NCI-H345 (cell line): Measurements from ENCODE around the gene PROCR.
"Not testable (repeated sequence)": the region's sequence is repeated elsewhere in the genome, so short reads cannot be mapped to it uniquely, and the experiment has no call there.

Experiments
- DNase-seq: peaks from one replicate; lab custom pipeline; 2025; lab: John Stamatoyannopoulos, UW

Gene PROCR

GRCh38 chr20:35165221-35166185, 6.4 kb upstream of the PROCR start:
- no peak for DNase-seq

GRCh38 chr20:35166242-35166830, 5.5 kb upstream of the PROCR start:
- no peak for DNase-seq

- no peak for DNase-seq
Measured at GRCh38 chr20:35167787-35168186, 4.1 kb upstream of the PROCR start.

- DNase-seq = not testable (repeated sequence)
Measured at GRCh38 chr20:35168701-35169409, 3.0 kb upstream of the PROCR start.

- DNase-seq = no peak
Measured at GRCh38 chr20:35171438-35171752, 477 bp upstream of the PROCR start.

- no peak for DNase-seq
Measured at GRCh38 chr20:35172434-35172806, 548 bp downstream of the PROCR start.

- no peak for DNase-seq
Measured at GRCh38 chr20:35173576-35174192, 1.8 kb downstream of the PROCR start.

- DNase-seq = no peak
Measured at GRCh38 chr20:35174458-35175216, 2.8 kb downstream of the PROCR start.

GRCh38 chr20:35176132-35176531, 4.3 kb downstream of the PROCR start:
- no peak for DNase-seq

- no peak for DNase-seq
Measured at GRCh38 chr20:35179292-35180212, 7.7 kb downstream of the PROCR start.

- no peak for DNase-seq
Measured at GRCh38 chr20:35180266-35180665, 8.4 kb downstream of the PROCR start.

GRCh38 chr20:35181731-35182130, 9.9 kb downstream of the PROCR start:
- no peak for DNase-seq

- DNase-seq = not testable (repeated sequence)
Measured at GRCh38 chr20:35186691-35187289, 14.9 kb downstream of the PROCR start.

GRCh38 chr20:35187584-35188190, 15.8 kb downstream of the PROCR start:
- no peak for DNase-seq

- not testable (repeated sequence) for DNase-seq
Measured at GRCh38 chr20:35189223-35189622, 17.4 kb downstream of the PROCR start.

GRCh38 chr20:35190556-35190955, 18.7 kb downstream of the PROCR start:
- no peak for DNase-seq

GRCh38 chr20:35191419-35192117, 19.7 kb downstream of the PROCR start:
- no peak for DNase-seq

GRCh38 chr20:35192118-35192872, 20.4 kb downstream of the PROCR start:
- no peak for DNase-seq
